Kidney (tissue), 14 donors: ENCODE data around the gene SECTM1. TPM values are rescaled to one million over a fixed set of nuclear protein-coding genes. Genes with fewer than 3 reads are reported as not detected.

Experiments
- DNase-seq, 5 donors: peaks; one replicate each; pipeline ENCODE4 v3.0.0-alpha.2; 2013 to 2020
- FAIRE-seq: peaks from 2 replicates; lab custom pipeline; 2012; peaks lifted over from hg19 to GRCh38; lab: Jason Lieb, UNC
- H3K27ac ChIP-seq, 2 donors: one replicate each; pipeline ENCODE4 v1.7.0; 2013; ENCODE audit warnings: low read depth in 2 of 2, low read length in 2 of 2, inconsistent platforms in 1 of 2
- H3K27me3 ChIP-seq: one replicate; pipeline ENCODE4 v1.7.1; 2013; ENCODE audit warnings: low read length, inconsistent platforms; ENCODE audit not compliant: control insufficient read depth, insufficient read depth
- H3K36me3 ChIP-seq, 3 donors: one replicate each; pipeline versions ENCODE4 v1.7.0 to v1.7.1; 2013; ENCODE audit warnings: low read length in 3 of 3, control low read depth in 1 of 3, inconsistent platforms in 1 of 3; ENCODE audit not compliant: insufficient read depth in 3 of 3, control insufficient read depth in 2 of 3
- H3K4me1 ChIP-seq, 3 donors: one replicate each; pipeline versions ENCODE4 v1.7.0 to v1.7.1; 2013; ENCODE audit warnings: low read length in 3 of 3, inconsistent platforms in 1 of 3, low read depth in 1 of 3; ENCODE audit not compliant: control insufficient read depth in 2 of 3, insufficient read depth in 2 of 3
- H3K4me3 ChIP-seq, 3 donors: one replicate each; pipeline versions ENCODE4 v1.7.0 to v1.8.1; 2013; ENCODE audit warnings: low read length in 3 of 3, control low read depth in 1 of 3, inconsistent platforms in 1 of 3
- H3K9ac ChIP-seq, 3 donors: one replicate each; pipeline versions ENCODE4 v1.7.0 to v1.7.1; 2013; ENCODE audit warnings: low read length in 3 of 3, control low read depth in 1 of 3, inconsistent platforms in 1 of 3
- H3K9me3 ChIP-seq, 3 donors: one replicate each; pipeline versions ENCODE4 v1.7.0 to v1.7.1; 2013; ENCODE audit warnings: low read length in 3 of 3, control low read depth in 1 of 3, inconsistent platforms in 1 of 3; ENCODE audit not compliant: control insufficient read depth in 2 of 3, insufficient read depth in 1 of 3
- CTCF ChIP-seq: IDR thresholded peaks from 3 replicates; pipeline ENCODE4 v1.5.1; 2012; ENCODE audit warnings: mild to moderate bottlenecking, moderate library complexity, borderline replicate concordance; ENCODE audit not compliant: insufficient read depth; ENCODE audit errors: extremely low read depth
- intact Hi-C: fragments of 100-400 bp; cut with DNase I; formaldehyde crosslinking; loops from one replicate; pipeline ENCODE4 v1.11.1; 2022
- polyA plus RNA-seq: library from polyadenylated mRNA; stranded (reverse); fragments of 350-450 nt; fragmentation: Illumina TruSeq; extraction: RNeasy Lipid Tissue Mini Kit (QIAGEN cat#74804); gene quantifications from one replicate; pipeline ENCODE4 v1.2.3, GENCODE V29; 2014; ENCODE audit warnings: low read depth, low replicate concordance; ENCODE audit not compliant: insufficient read depth
- total RNA-seq: library from RNA; stranded (reverse); fragmentation: NEBNext Ultra II Directional; extraction: Animal tissue kit (Norgen Biotek cat#: 25700); gene quantifications from one replicate; pipeline ENCODE4 v1.2.1, GENCODE V29; 2021
- donor health status: control.
- donor health status: control.
- donor health status: control.
- donor health status: control.
- donor health status: control.
- donor health status: DM: yes; HTN: yes; CAD: no.
- donor health status: Normal renal cell carcinoma (clear cell type).

SECTM1 gene
- total and polyA plus RNA-seq, 2 donors from 2014 or later, result 15.4 to 87.5 TPM

GRCh38 chr17:82323514-82324234 lies 9.9 kb downstream of the SECTM1 start:
- FAIRE-seq (no peak), DNase-seq (peak in 1 of 5 donors; percentile 76)
- peaks cover 2% of the 10 kb centered on the region for H3K27me3 ChIP-seq
- TF ChIP-seq CTCF, result no peak
- intact Hi-C loops, result loop anchor here (10.0 kb wide), 2 partner anchors 89 to 119 kb away; no protein-coding TSS in a partner anchor
- H3K9me3 ChIP-seq, result no peaks in the 10 kb centered on the region
- no peak overlapping the region for H3K4me3 ChIP-seq
- no peaks in the 10 kb centered on the region for H3K36me3 ChIP-seq
- H3K4me1 ChIP-seq, result peaks cover 0 to 4% (median under 1%) of the 10 kb centered on the region in 3 donors
- no peak overlapping the region for H3K9ac ChIP-seq
- H3K27ac ChIP-seq, result no peak overlapping the region

- Histone ChIP-seq H3K4me1 (no peaks in the 10 kb centered on the region), H3K27ac (no peak overlapping the region), H3K4me3 (no peak overlapping the region), H3K9me3 (no peaks in the 10 kb centered on the region), H3K36me3 (no peaks in the 10 kb centered on the region), H3K9ac (no peak overlapping the region), H3K27me3 (peaks cover 2% of the 10 kb centered on the region)
- no peak for TF ChIP-seq CTCF
- intact Hi-C loops, result loop anchor here (10.0 kb wide), 2 partner anchors 88 to 118 kb away; no protein-coding TSS in a partner anchor
- FAIRE-seq (no peak), DNase-seq (peak in 1 of 5 donors; percentile 72)
Measured at GRCh38 chr17:82322526-82323453, 10.8 kb downstream of the SECTM1 start.

GRCh38 chr17:82321947-82322466 lies 11.6 kb downstream of the SECTM1 start:
- Histone ChIP-seq H3K27me3 (no peaks in the 10 kb centered on the region), H3K9me3 (no peaks in the 10 kb centered on the region), H3K4me1 (no peaks in the 10 kb centered on the region), H3K9ac (no peak overlapping the region), H3K4me3 (no peak overlapping the region), H3K36me3 (no peaks in the 10 kb centered on the region), H3K27ac (no peak overlapping the region)
- no peak for TF ChIP-seq CTCF
- FAIRE-seq, result no peak
- peak in 1 of 5 donors; percentile 61 for DNase-seq
- intact Hi-C loops, result loop anchor here (10.0 kb wide), 2 partner anchors 87 to 117 kb away; no protein-coding TSS in a partner anchor
